ENCODE data around the gene OCIAD2.

OCIAD2 gene, protein sequence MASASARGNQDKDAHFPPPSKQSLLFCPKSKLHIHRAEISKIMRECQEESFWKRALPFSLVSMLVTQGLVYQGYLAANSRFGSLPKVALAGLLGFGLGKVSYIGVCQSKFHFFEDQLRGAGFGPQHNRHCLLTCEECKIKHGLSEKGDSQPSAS

GRCh38 chr4:48906206-48907173 lies at the start of gene OCIAD2:
Gene OCIAD2 (minus strand): TSS chr4:48906774. CDS start chr4:48904549, 2,225 bp downstream.
- TF ChIP-seq EZH2phosphoT487 (conservative IDR thresholded peaks at IDR 0.05; ENCODE audit: low read length): no peak
- peak; percentile 63 for TF ChIP-seq CTCF (IDR thresholded peaks at IDR 0.05; ENCODE audit: insufficient read depth, low read length, poor library complexity, severe bottlenecking)

GRCh38 chr4:48954314-48954713 lies 47.7 kb upstream of the OCIAD2 start:
- Histone ChIP-seq H2AFZ (ENCODE audit: low read depth, low read length, severe bottlenecking) (no peak overlapping the region), H3K9me3 (ENCODE audit: insufficient read depth, low read length) (no peaks in the 10 kb centered on the region), H3K36me3 (ENCODE audit: low read length) (no peaks in the 10 kb centered on the region), H3F3A (ENCODE audit: insufficient read depth) (no peaks in the 10 kb centered on the region), H3K27me3 (ENCODE audit: low read length) (no peaks in the 10 kb centered on the region), H3K9me2 (replicated peaks; ENCODE audit: insufficient read depth, low read length) (no peaks in the 10 kb centered on the region), H3K79me2 (ENCODE audit: insufficient read depth, low read length) (no peaks in the 10 kb centered on the region), H3K27ac (ENCODE audit: low read depth, low read length) (no peak overlapping the region), H3K4me3 (ENCODE audit: insufficient read depth, low read length, poor library complexity, severe bottlenecking) (no peak overlapping the region), H3K4me2 (ENCODE audit: low read depth, low read length, poor library complexity, severe bottlenecking) (no peak overlapping the region), H4K20me1 (ENCODE audit: low read depth, low read length) (no peaks in the 10 kb centered on the region), H3K9ac (ENCODE audit: low read length) (no peak overlapping the region)
- TF ChIP-seq CTCF (IDR thresholded peaks at IDR 0.05; ENCODE audit: insufficient read depth, low read length, poor library complexity, severe bottlenecking): no peak
- TF ChIP-seq EZH2phosphoT487 (conservative IDR thresholded peaks at IDR 0.05; ENCODE audit: low read length): no peak

More at GRCh38 chr4:48906206-48907173, at the start of gene OCIAD2:
- no peak within 1 kb of the TSS for H3K27ac ChIP-seq (ENCODE audit: low read depth, low read length)
- no peaks in the 10 kb centered on the region for H3K9me2 ChIP-seq (replicated peaks; ENCODE audit: insufficient read depth, low read length)
- no peaks in the 10 kb centered on the region for H3K9me3 ChIP-seq (ENCODE audit: insufficient read depth, low read length)
- H3K9ac ChIP-seq (ENCODE audit: low read length): peak within 1 kb of the TSS; percentile 74
- no peaks in the 10 kb centered on the region for H3K27me3 ChIP-seq (ENCODE audit: low read length)
- no peaks in the 10 kb centered on the region for H3F3A ChIP-seq (ENCODE audit: insufficient read depth)
- H2AFZ ChIP-seq (ENCODE audit: low read depth, low read length, severe bottlenecking): peak within 1 kb of the TSS; percentile 89
- H3K4me3 ChIP-seq (ENCODE audit: insufficient read depth, low read length, poor library complexity, severe bottlenecking): peak within 1 kb of the TSS; percentile 68
- no peaks in the 10 kb centered on the region for H4K20me1 ChIP-seq (ENCODE audit: low read depth, low read length)
- peaks cover 8% of the 10 kb centered on the region; the same call in 1 of the 2 replicates for H3K79me2 ChIP-seq (ENCODE audit: insufficient read depth, low read length)
- no peaks in the 10 kb centered on the region for H3K36me3 ChIP-seq (ENCODE audit: low read length)
- H3K4me2 ChIP-seq (ENCODE audit: low read depth, low read length, poor library complexity, severe bottlenecking): peak within 1 kb of the TSS; percentile 79

- no peaks in the 10 kb centered on the region for H3K9me3 ChIP-seq (ENCODE audit: insufficient read depth, low read length)
- H3K9me2 ChIP-seq (replicated peaks; ENCODE audit: insufficient read depth, low read length): no peaks in the 10 kb centered on the region
- H3F3A ChIP-seq (ENCODE audit: insufficient read depth): no peaks in the 10 kb centered on the region
- no peak overlapping the region for H3K4me2 ChIP-seq (ENCODE audit: low read depth, low read length, poor library complexity, severe bottlenecking)
- no peak overlapping the region for H3K27ac ChIP-seq (ENCODE audit: low read depth, low read length)
- TF ChIP-seq CTCF (IDR thresholded peaks at IDR 0.05; ENCODE audit: insufficient read depth, low read length, poor library complexity, severe bottlenecking) (no peak), EZH2phosphoT487 (conservative IDR thresholded peaks at IDR 0.05; ENCODE audit: low read length) (no peak)
- no peak overlapping the region for H2AFZ ChIP-seq (ENCODE audit: low read depth, low read length, severe bottlenecking)
- H4K20me1 ChIP-seq (ENCODE audit: low read depth, low read length): no peaks in the 10 kb centered on the region
- no peaks in the 10 kb centered on the region for H3K79me2 ChIP-seq (ENCODE audit: insufficient read depth, low read length)
- no peak overlapping the region for H3K4me3 ChIP-seq (ENCODE audit: insufficient read depth, low read length, poor library complexity, severe bottlenecking)
- H3K27me3 ChIP-seq (ENCODE audit: low read length): no peaks in the 10 kb centered on the region
- no peaks in the 10 kb centered on the region for H3K36me3 ChIP-seq (ENCODE audit: low read length)
- no peak overlapping the region for H3K9ac ChIP-seq (ENCODE audit: low read length)
Measured at GRCh38 chr4:48949518-48950219, 43.1 kb upstream of the OCIAD2 start.

All from SU-DHL-6 (cell line).